Psoas muscle (tissue), 8 donors: ENCODE data around the gene CPXM2. TPM values are rescaled to one million over a fixed set of nuclear protein-coding genes. Genes with fewer than 3 reads are reported as not detected.
"Not testable (repeated sequence)": the region's sequence is repeated elsewhere in the genome, so short reads cannot be mapped to it uniquely, and the experiment has no call there.

Experiments
- ATAC-seq, 4 donors: fragments of 200-7000 bp; cut with Tn5 transposase; one replicate each; pipeline ENCODE4 v1.9.1; 2020; ENCODE audit warnings: moderate library complexity in 3 of 4, mild to moderate bottlenecking in 2 of 4
- DNase-seq, 2 donors: peaks; one replicate each; pipeline ENCODE4 v3.0.0-alpha.2; 2020
- H3K27ac ChIP-seq: fragments of 200-600 bp; one replicate; pipeline ENCODE4 v1.8.0; 2022
- H3K27me3 ChIP-seq, 3 donors: fragments of 200-600 bp in 1 of 3; one replicate each; pipeline versions ENCODE4 v1.6.1 to v1.8.0; 2013 to 2022; ENCODE audit warnings: low read length in 2 of 3, mild to moderate bottlenecking in 2 of 3, moderate library complexity in 1 of 3; ENCODE audit not compliant: insufficient read depth in 3 of 3
- H3K36me3 ChIP-seq, 2 donors: fragments of 200-600 bp in 1 of 2; one replicate each; pipeline versions ENCODE4 v1.6.1 to v1.8.0; 2013 to 2022; ENCODE audit warnings: low read depth in 1 of 2, mild to moderate bottlenecking in 1 of 2, moderate library complexity in 1 of 2; ENCODE audit not compliant: insufficient read depth in 1 of 2
- H3K4me1 ChIP-seq: fragments of 200-600 bp; one replicate; pipeline ENCODE4 v1.8.0; 2022
- H3K4me3 ChIP-seq: fragments of 200-600 bp; one replicate; pipeline ENCODE4 v1.8.0; 2022; ENCODE audit warnings: mild to moderate bottlenecking
- H3K9me3 ChIP-seq: fragments of 200-600 bp; one replicate; pipeline ENCODE4 v1.8.0; 2022
- WGBS, 3 donors: extraction: QIAGEN DNeasy Blood & Tissue Kit; methylation state at CpG; one replicate each; pipeline versions ENCODE4 v1.1.6 to v1.1.7; 2013; 5-methylcytosine and 5-hydroxymethylcytosine counted together
- intact Hi-C, 2 donors: fragments of 100-400 bp; cut with DNase I; formaldehyde crosslinking; loops; one replicate each; pipeline versions ENCODE4 v1.11.0 to v1.14.2; 2022
- polyA plus RNA-seq, 3 donors: library from polyadenylated mRNA; stranded (reverse); fragments of 200-250 nt; gene quantifications; one replicate each; pipeline ENCODE4 v1.2.3, GENCODE V29; 2013
- total RNA-seq, 4 donors: library from RNA; stranded (reverse); fragmentation: NEBNext Ultra II Directional in 2 of 4; extraction: Animal tissue kit (Norgen Biotek cat#: 25700) in 2 of 4; gene quantifications; one replicate each; pipeline versions ENCODE4 v1.2.1 to v1.2.4, GENCODE V29; 2021 to 2023
- TF ChIP-seq, protein P1 (sequence below): fragments of 200-600 bp; IDR thresholded peaks from one replicate; pipeline ENCODE4 v1.8.0; 2022; ENCODE audit warnings: antibody characterized with exemption
- donor health status: healthy with polysubstance abuse.
- donor health status: DM: no; HTN: no; CAD: no; lungs with moderate emphysema.
- donor health status: Bipolar disorder and iron deficiency.
- donor health status: healthy.
- donor health status: DM: yes; HTN: yes; CAD: no.
- donor health status: DM: no; HTN: no; CAD: no.
- donor health status: DM: no; HTN: no; CAD: no.
- donor health status: DM: yes; HTN: yes; CAD: no.

The CPXM2 gene
- total and polyA plus RNA-seq, 7 donors = 0.78 to 5.2 (median 1.4) TPM

DNA sequence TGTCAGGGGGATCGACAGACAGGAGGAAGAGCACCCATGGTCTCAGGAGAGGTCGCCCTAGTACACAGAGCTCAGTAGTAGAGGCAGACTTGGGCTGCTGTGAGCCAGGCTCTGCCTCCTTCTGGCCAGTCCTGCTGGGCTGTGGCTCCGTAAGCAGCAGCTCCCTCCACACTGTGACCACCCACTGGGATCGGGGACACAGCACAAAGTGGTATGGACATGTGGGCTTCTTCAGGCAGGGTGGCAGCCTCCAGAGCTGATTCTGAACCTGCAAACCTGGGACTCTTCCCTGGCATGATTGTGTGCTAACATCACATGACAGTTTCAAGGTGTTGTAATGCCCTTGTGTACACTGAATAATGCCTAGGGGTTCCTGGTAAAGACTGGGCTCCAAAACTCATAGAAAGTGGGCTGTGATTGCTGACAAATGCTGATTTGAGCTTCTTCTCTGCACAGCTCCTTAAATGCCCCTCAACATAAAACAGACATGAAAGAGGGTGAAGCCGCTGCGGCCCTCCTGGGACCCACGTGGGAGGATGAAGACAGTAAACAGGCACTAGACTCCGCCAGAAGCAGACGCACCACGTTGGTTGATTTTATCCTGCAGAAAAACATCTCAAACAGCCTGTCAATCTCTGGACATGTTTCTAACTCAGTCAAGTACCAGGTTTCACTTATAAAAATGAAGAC, 148.7 kb downstream of the CPXM2 start:
- intact Hi-C loops = no loop called here
- no peaks in the 10 kb centered on the region for H3K4me1 ChIP-seq
- no peak overlapping the region for H3K4me3 ChIP-seq
- no peaks in the 10 kb centered on the region for H3K36me3 ChIP-seq
- H3K27me3 ChIP-seq = peaks cover 0 to 10% (median 0%) of the 10 kb centered on the region in 3 donors
- H3K27ac ChIP-seq = no peak overlapping the region
- WGBS, 3 donors = 60 to 71% (median 67%) methylated on average over 10 of the region's 10 CpGs
- TF ChIP-seq, protein P1, sequence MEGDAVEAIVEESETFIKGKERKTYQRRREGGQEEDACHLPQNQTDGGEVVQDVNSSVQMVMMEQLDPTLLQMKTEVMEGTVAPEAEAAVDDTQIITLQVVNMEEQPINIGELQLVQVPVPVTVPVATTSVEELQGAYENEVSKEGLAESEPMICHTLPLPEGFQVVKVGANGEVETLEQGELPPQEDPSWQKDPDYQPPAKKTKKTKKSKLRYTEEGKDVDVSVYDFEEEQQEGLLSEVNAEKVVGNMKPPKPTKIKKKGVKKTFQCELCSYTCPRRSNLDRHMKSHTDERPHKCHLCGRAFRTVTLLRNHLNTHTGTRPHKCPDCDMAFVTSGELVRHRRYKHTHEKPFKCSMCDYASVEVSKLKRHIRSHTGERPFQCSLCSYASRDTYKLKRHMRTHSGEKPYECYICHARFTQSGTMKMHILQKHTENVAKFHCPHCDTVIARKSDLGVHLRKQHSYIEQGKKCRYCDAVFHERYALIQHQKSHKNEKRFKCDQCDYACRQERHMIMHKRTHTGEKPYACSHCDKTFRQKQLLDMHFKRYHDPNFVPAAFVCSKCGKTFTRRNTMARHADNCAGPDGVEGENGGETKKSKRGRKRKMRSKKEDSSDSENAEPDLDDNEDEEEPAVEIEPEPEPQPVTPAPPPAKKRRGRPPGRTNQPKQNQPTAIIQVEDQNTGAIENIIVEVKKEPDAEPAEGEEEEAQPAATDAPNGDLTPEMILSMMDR = no peak
- ATAC-seq = no peak
- no peak for DNase-seq
- no peaks in the 10 kb centered on the region for H3K9me3 ChIP-seq

DNA sequence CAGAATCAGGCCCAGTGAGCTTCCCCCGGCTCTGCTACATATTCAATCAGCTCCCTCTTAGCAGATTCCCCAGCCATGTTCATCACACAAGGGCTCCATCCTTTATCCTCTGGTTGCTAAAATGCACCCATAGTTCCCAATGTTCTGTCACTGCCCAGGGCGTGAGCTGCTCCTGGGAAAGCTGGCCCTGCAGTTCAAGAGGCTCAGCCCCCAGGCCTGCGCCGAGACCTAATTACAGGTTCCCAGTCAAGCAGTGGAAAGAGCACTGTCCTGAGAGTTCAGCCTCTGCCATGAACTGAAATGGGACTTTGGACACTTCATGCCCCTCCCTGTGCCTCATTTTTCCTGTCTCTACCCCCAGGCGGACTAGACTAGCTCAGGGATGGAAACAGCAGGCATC, 149.9 kb downstream of the CPXM2 start:
- no peaks in the 10 kb centered on the region for H3K9me3 ChIP-seq

DNA sequence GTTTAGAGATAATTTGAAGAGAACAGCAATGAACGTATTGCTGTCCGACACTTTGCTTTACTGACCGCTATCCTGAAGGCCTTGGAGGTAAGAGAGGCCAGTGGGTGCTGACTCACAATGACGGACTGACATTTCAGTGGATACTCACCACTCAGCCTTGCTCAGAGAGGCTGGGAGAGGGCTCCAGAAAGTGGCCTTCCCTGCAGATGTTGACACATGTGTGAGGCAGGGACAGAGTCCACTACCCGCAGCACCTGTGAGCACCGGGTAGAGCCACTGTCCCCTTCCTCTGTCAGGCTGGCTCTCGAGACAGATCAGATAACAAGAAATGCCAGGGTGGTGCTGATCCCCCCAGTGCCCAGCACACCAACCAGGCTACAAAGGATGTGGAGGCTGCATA, 150.5 kb downstream of the CPXM2 start:
- Histone ChIP-seq H3K4me3 (no peak overlapping the region), H3K27me3 (peaks cover 0 to 10% (median 1%) of the 10 kb centered on the region in 3 donors), H3K27ac (no peak overlapping the region), H3K36me3 (no peaks in the 10 kb centered on the region), H3K4me1 (no peaks in the 10 kb centered on the region), H3K9me3 (no peaks in the 10 kb centered on the region)
- intact Hi-C loops = no loop called here
- DNase-seq = no peak
- ATAC-seq = no peak
- 62 to 73% (median 63%) methylated on average over 7 of the region's 7 CpGs for WGBS, 3 donors
- TF ChIP-seq, protein P1 = no peak

More for the DNA sequence above, 149.9 kb downstream of the CPXM2 start:
- H3K4me1 ChIP-seq = no peaks in the 10 kb centered on the region
- H3K27me3 ChIP-seq = peaks cover 0 to 10% (median 1%) of the 10 kb centered on the region in 3 donors
- 88 to 91% (median 91%) methylated on average over 5 of the region's 5 CpGs for WGBS, 3 donors
- ATAC-seq = no peak
- no peak for DNase-seq
- intact Hi-C loops = no loop called here
- H3K4me3 ChIP-seq = no peak overlapping the region
- no peak overlapping the region for H3K27ac ChIP-seq
- TF ChIP-seq, protein P1 = no peak
- no peaks in the 10 kb centered on the region for H3K36me3 ChIP-seq

DNA sequence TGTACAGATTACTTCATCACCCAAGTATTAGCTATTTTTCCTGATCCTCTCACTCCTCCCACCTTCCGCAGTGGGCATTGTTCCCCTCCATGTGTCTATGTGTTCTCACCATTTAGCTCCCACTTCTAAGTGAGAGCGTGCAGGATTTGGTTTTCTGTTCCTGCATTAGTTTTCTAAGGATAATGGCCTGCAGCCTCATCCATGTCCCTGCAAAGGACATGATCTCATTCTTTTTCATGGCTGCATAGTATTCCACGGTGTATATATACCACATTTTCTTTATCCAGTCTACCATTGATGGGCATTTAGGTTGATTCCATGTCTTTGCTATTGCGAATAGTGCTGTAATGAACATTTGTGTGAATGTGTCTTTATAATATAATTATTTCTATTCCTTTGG, 154.7 kb downstream of the CPXM2 start:
- H3K27ac ChIP-seq, H3K4me3 ChIP-seq, ATAC-seq, H3K4me1 ChIP-seq, DNase-seq, H3K36me3 ChIP-seq, H3K27me3 ChIP-seq, H3K9me3 ChIP-seq, intact Hi-C loops: not testable (repeated sequence)
- 90 to 92% (median 92%) methylated on average over 4 of the region's 4 CpGs for WGBS, 3 donors

DNA sequence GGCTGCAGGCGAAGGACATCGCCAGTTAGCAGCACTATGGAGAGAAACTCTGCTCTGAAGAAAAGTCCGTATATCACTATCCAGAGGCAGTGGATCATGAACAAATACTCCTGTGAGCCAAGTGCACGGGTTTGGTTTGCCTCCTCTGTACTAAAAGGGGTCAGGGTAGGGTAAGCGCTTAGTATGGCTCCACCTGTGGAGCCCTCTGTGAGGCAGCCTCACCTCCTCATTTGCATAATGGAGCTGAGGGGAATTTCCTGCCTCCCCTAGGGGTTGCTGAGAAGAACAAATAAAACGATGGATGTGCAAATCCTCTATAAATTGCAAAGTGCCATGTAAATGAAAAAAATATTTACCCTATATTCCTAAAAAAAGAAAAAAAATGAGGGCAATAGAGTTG, 162.1 kb downstream of the CPXM2 start:
- H3K27me3 ChIP-seq = peaks cover 0 to 5% (median 0%) of the 10 kb centered on the region in 3 donors
- ATAC-seq = no peak
- 61 to 75% (median 70%) methylated on average over 6 of the region's 6 CpGs for WGBS, 3 donors
- DNase-seq = no peak
- no peaks in the 10 kb centered on the region for H3K4me1 ChIP-seq
- intact Hi-C loops = no loop called here
- no peaks in the 10 kb centered on the region for H3K36me3 ChIP-seq
- TF ChIP-seq, protein P1 = no peak
- H3K27ac ChIP-seq = no peak overlapping the region
- no peaks in the 10 kb centered on the region for H3K9me3 ChIP-seq
- H3K4me3 ChIP-seq = no peak overlapping the region
